Ovary (tissue), 9 donors: ENCODE data around the gene XKR3. TPM values are rescaled to one million over a fixed set of nuclear protein-coding genes. Genes with fewer than 3 reads are reported as not detected.

Experiments
- DNase-seq, 5 donors: peaks; one replicate each; pipeline ENCODE4 v3.0.0-alpha.2; 2019 to 2020
- H3K27ac ChIP-seq, 2 donors: fragments of 200-600 bp; one replicate each; pipeline versions ENCODE4 v1.5.1 to v1.8.0; 2019 to 2022
- H3K27me3 ChIP-seq: fragments of 200-600 bp; one replicate; pipeline ENCODE4 v1.8.0; 2022
- H3K36me3 ChIP-seq: fragments of 200-600 bp; sonication (generic); one replicate; pipeline ENCODE4 v1.5.1; 2019
- H3K4me1 ChIP-seq: one replicate; pipeline ENCODE4 v1.8.1; 2013; ENCODE audit warnings: mild to moderate bottlenecking, moderate library complexity; ENCODE audit not compliant: insufficient read depth
- H3K4me3 ChIP-seq: fragments of 200-600 bp; sonication (generic); one replicate; pipeline ENCODE4 v1.5.1; 2017
- H3K9me3 ChIP-seq, 2 donors: fragments of 200-600 bp in 1 of 2; sonication (generic) in 1 of 2; one replicate each; pipeline versions ENCODE4 v1.5.1 to v1.8.1; 2013 to 2019; ENCODE audit warnings: mild to moderate bottlenecking in 1 of 2, moderate library complexity in 1 of 2
- EP300 ChIP-seq: sonication (generic); formaldehyde crosslinking; IDR thresholded peaks from one replicate; pipeline ENCODE4 v1.6.1; 2017; ENCODE audit warnings: antibody characterized with exemption
- POLR2A ChIP-seq: fragments of 450-650 bp; IDR thresholded peaks from one replicate; pipeline ENCODE4 v1.6.1; 2017; ENCODE audit warnings: antibody characterized with exemption, mild to moderate bottlenecking, moderate library complexity
- WGBS, 3 donors: extraction: QIAGEN DNeasy Blood & Tissue Kit in 1 of 3; methylation state at CpG; one replicate each; pipeline versions ENCODE4 v1.1.5 to v1.1.7; 2013 to 2017; 5-methylcytosine and 5-hydroxymethylcytosine counted together
- intact Hi-C, 4 donors: fragments of 100-400 bp; cut with DNase I; formaldehyde crosslinking; loops; one replicate each; pipeline versions ENCODE4 v1.11.0 to v1.15.1; 2022 to 2023
- polyA plus RNA-seq, 2 donors: library from polyadenylated mRNA; stranded (reverse); fragments of 200-250 nt in 1 of 2; fragments of 350-450 nt in 1 of 2; fragmentation: Illumina TruSeq in 1 of 2; extraction: RNeasy Lipid Tissue Mini Kit (QIAGEN cat#74804) in 1 of 2; gene quantifications; one replicate each; pipeline ENCODE4 v1.2.3, GENCODE V29; 2013 to 2014
- total RNA-seq, 7 donors: library from RNA; depleted of rRNA in 2 of 7; stranded (reverse); fragments of >200 nt in 2 of 7; fragmentation: NEBNext Ultra II Directional in 3 of 7; extraction: Animal tissue kit (Norgen Biotek cat#: 25700) in 3 of 7; gene quantifications; one replicate each; pipeline versions ENCODE4 v1.1.0 to v1.2.4, GENCODE V29; 2016 to 2023
- TF ChIP-seq, protein P1 (sequence below), 3 donors: fragments of 450-650 bp in 2 of 3; fragments of 200-600 bp in 1 of 3; IDR thresholded peaks; one replicate each; pipeline versions ENCODE4 v1.5.1 to v1.8.0; 2016 to 2022; ENCODE audit warnings: antibody characterized with exemption in 3 of 3, mild to moderate bottlenecking in 1 of 3
- donor health status: DM: no; HTN: no; CAD: no; lungs with moderate emphysema.
- donor health status: DM: no; HTN: no; CAD: no.
- donor health status: Bipolar disorder and iron deficiency.
- donor health status: DM: yes; HTN: yes; CAD: no.
- donor health status: DM: no; HTN: no; CAD: no.
- donor health status: DM: yes; HTN: yes; CAD: no.

XKR3 gene
- total and polyA plus RNA-seq, 9 donors: not detected

DNA sequence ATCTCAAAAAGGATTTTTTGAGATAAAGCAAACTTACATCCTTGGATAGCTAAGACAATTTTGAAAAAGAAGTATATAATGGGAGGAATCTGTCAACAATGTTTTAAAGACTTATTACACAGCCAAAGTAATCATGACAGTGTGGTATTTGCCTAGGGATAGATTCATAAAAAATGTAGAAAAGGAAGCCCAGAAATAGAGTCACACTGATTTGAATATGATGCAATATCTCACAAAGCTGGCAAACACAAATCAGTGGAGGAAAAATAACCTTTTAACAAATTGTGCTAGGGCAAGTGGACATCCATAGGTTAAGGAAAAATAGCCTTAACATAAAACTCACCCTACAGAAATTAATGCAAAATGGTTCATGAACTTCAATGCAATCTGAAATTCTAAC lies 6.0 kb downstream of the XKR3 start:
- TF ChIP-seq EP300 (no peak), POLR2A (no peak)
- TF ChIP-seq, protein P1, sequence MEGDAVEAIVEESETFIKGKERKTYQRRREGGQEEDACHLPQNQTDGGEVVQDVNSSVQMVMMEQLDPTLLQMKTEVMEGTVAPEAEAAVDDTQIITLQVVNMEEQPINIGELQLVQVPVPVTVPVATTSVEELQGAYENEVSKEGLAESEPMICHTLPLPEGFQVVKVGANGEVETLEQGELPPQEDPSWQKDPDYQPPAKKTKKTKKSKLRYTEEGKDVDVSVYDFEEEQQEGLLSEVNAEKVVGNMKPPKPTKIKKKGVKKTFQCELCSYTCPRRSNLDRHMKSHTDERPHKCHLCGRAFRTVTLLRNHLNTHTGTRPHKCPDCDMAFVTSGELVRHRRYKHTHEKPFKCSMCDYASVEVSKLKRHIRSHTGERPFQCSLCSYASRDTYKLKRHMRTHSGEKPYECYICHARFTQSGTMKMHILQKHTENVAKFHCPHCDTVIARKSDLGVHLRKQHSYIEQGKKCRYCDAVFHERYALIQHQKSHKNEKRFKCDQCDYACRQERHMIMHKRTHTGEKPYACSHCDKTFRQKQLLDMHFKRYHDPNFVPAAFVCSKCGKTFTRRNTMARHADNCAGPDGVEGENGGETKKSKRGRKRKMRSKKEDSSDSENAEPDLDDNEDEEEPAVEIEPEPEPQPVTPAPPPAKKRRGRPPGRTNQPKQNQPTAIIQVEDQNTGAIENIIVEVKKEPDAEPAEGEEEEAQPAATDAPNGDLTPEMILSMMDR (IDR thresholded peaks at IDR 0.05): no peak

GRCh38 chr22:16818538-16818937 lies 6.7 kb downstream of the XKR3 start:
- Histone ChIP-seq H3K4me3 (no peak overlapping the region), H3K4me1 (no peaks in the 10 kb centered on the region), H3K9me3 (no peaks in the 10 kb centered on the region), H3K27ac (no peak overlapping the region), H3K36me3 (no peaks in the 10 kb centered on the region), H3K27me3 (no peaks in the 10 kb centered on the region)
- no peak for DNase-seq
- TF ChIP-seq, protein P1 (IDR thresholded peaks at IDR 0.05): no peak
- no peak for TF ChIP-seq EP300
- TF ChIP-seq POLR2A: no peak
- 43 to 73% (median 60%) methylated on average over 2 of the region's 2 CpGs for WGBS, 3 donors
- intact Hi-C loops: no loop called here

More for the DNA sequence above, 6.0 kb downstream of the XKR3 start:
- no peaks in the 10 kb centered on the region for H3K36me3 ChIP-seq
- H3K9me3 ChIP-seq: no peaks in the 10 kb centered on the region
- no peak overlapping the region for H3K4me3 ChIP-seq
- H3K27ac ChIP-seq: no peak overlapping the region
- H3K27me3 ChIP-seq: no peaks in the 10 kb centered on the region
- no peak for DNase-seq
- intact Hi-C loops: no loop called here
- H3K4me1 ChIP-seq: no peaks in the 10 kb centered on the region

DNA sequence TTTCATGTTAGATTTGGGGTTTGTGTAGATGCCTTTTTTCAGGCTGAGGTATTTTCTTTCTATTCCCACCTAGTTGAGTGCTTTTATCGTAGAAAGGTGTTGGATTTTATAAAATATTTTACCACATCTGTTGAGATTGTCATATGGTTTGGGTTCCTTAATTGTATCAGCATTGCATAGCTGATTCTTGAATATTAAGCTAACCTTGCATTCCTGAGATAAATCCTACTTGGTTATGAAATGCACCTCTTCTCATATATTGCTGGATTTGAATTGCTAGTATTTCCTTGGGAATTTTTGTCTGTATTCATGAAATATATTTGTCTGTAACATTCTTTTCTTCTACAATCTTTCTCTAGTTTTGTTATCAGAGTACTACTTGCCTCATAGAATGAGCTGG lies 10.1 kb downstream of the XKR3 start:
- no peak for DNase-seq
- intact Hi-C loops: no loop called here
- Histone ChIP-seq H3K27me3 (no peaks in the 10 kb centered on the region), H3K9me3 (no peaks in the 10 kb centered on the region), H3K4me1 (no peaks in the 10 kb centered on the region), H3K4me3 (no peak overlapping the region), H3K27ac (no peak overlapping the region), H3K36me3 (no peaks in the 10 kb centered on the region)
- WGBS, 3 donors: 43 to 62% (median 56%) methylated on average over 1 of the region's 1 CpG
- TF ChIP-seq, protein P1 (IDR thresholded peaks at IDR 0.05): no peak
- no peak for TF ChIP-seq POLR2A
- no peak for TF ChIP-seq EP300

DNA sequence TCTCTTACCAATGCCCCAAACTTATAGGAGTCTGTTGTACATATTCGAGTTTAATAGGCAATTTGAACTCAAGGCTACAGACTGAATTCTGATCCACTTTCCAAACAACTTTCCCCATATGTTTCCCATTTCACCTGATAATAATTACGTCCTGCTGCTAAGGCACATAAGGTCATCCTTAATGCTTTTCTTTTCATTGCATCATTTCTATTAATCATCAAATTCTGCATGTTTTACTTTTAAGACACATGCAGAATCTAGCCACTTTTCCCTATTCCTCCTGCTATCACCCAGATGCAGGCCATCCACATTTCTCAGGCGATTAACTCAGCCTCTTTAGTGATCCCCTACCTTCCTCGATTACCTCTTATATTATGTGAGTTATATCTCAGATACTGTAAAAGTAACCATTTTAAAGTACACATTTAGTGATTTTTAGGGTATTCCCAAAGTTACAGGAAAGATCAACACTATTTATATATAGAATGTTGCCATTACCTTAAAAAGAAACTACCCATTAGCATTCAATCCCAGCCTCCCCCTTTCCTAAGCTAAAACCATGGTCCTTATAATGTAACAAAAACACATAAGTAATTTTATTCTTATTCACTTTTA lies 14.9 kb downstream of the XKR3 start:
- H3K4me1 ChIP-seq: no peaks in the 10 kb centered on the region
- no peak overlapping the region for H3K4me3 ChIP-seq
- no peaks in the 10 kb centered on the region for H3K36me3 ChIP-seq
- intact Hi-C loops: no loop called here
- 70 to 81% (median 72%) methylated on average over 4 of the region's 4 CpGs for WGBS, 3 donors
- DNase-seq: no peak
- no peak for TF ChIP-seq POLR2A
- no peak for TF ChIP-seq EP300
- TF ChIP-seq, protein P1 (IDR thresholded peaks at IDR 0.05): no peak
- H3K27ac ChIP-seq: no peak overlapping the region
- H3K9me3 ChIP-seq: no peaks in the 10 kb centered on the region
- H3K27me3 ChIP-seq: no peaks in the 10 kb centered on the region
